Measurements from ENCODE around the gene LPXN. TPM values are rescaled to one million over a fixed set of nuclear protein-coding genes. Genes with fewer than 3 reads are reported as not detected.

Gene LPXN
- total and polyA plus RNA-seq, 10 of the 15 experiments (the other 5 are each of a cell fraction or from before 2014, with no cell fraction given), result 131 to 349 (median 201) TPM

- TF ChIP-seq ELK1 (IDR thresholded peaks at IDR 0.05; ENCODE audit: low read depth, low read length) (no peak), SUPT20H (IDR thresholded peaks at IDR 0.05; ENCODE audit: borderline replicate concordance, control insufficient read depth, low read depth, low read length) (no peak), ZBTB11 (CRISPR knock-in tag; IDR thresholded peaks at IDR 0.05) (no peak), MAX (IDR thresholded peaks at IDR 0.05; ENCODE audit: low read depth, low read length) (no peak), MLLT1 (IDR thresholded peaks at IDR 0.05) (no peak), MEF2A (IDR thresholded peaks at IDR 0.05; ENCODE audit: insufficient read depth, low read depth, low read length) (0 out of 2 replicates have a peak, but pooled peaks have one; percentile 32), NFIC (IDR thresholded peaks at IDR 0.05; ENCODE audit: low read depth, low read length) (peak; percentile 39; the same call in 1 of the 2 replicates), TCF3 (IDR thresholded peaks at IDR 0.05; ENCODE audit: borderline replicate concordance, insufficient read depth, low read depth, low read length) (no peak), MTA2 (IDR thresholded peaks at IDR 0.05; ENCODE audit: low read depth) (peak; percentile 16; the same call in 1 of the 2 replicates), USF2 (IDR thresholded peaks at IDR 0.05; ENCODE audit: borderline replicate concordance, low read depth, low read length) (no peak), GABPA (IDR thresholded peaks at IDR 0.05; ENCODE audit: low read depth) (peak; percentile 44; the same call in 1 of the 2 replicates), TCF7 (IDR thresholded peaks at IDR 0.05; ENCODE audit: borderline replicate concordance) (peak; percentile 73), ZNF207 (IDR thresholded peaks at IDR 0.05; ENCODE audit: borderline replicate concordance) (no peak), RAD51 (IDR thresholded peaks at IDR 0.05) (no peak), STAT3 (IDR thresholded peaks at IDR 0.05; ENCODE audit: low read depth, low read length) (no peak), ZSCAN29 (IDR thresholded peaks at IDR 0.05) (no peak), LARP7 (IDR thresholded peaks at IDR 0.05) (no peak), ZBED1 (IDR thresholded peaks at IDR 0.05; ENCODE audit: borderline replicate concordance) (no peak), KAT2A (conservative IDR thresholded peaks at IDR 0.05; ENCODE audit: control insufficient read depth, low read depth, low read length) (no peak), PAX8 (IDR thresholded peaks at IDR 0.05) (no peak), BHLHE40 (IDR thresholded peaks at IDR 0.05; ENCODE audit: borderline replicate concordance in 1 of 2, low read depth in 2 of 2, low read length in 1 of 2) (peak in 1 of 2 experiments; percentile 13; a peak in 1 of 4 replicates), RELB (IDR thresholded peaks at IDR 0.05; ENCODE audit: low read depth) (no peak), RCOR1 (conservative IDR thresholded peaks at IDR 0.05; ENCODE audit: low read depth, low read length) (no peak)
These were observed 13.3 kb downstream of the LPXN start (continued) for GRCh38 chr11:58562375-58562800.

Data from GM12878 (cell line).